ENCODE results near the gene ATP5F1A. TPM values are rescaled to one million over a fixed set of nuclear protein-coding genes. Genes with fewer than 3 reads are reported as not detected.
A peak's percentile ranks its signal among the peaks of the same experiment; 100 is the strongest.
"Not testable (repeated sequence)": the region's sequence is repeated elsewhere in the genome, so short reads cannot be mapped to it uniquely, and the experiment has no call there.

ATP5F1A gene
- 1,743 TPM for total RNA-seq
- long read RNA-seq, full-length matches to known transcripts, result 3,325 of 3,459 reads
- long read RNA-seq, partial matches to known transcripts, result 99 of 3,459 reads
- long read RNA-seq, other reads (novel, unspliced or antisense), result 35 of 3,459 reads

DNA sequence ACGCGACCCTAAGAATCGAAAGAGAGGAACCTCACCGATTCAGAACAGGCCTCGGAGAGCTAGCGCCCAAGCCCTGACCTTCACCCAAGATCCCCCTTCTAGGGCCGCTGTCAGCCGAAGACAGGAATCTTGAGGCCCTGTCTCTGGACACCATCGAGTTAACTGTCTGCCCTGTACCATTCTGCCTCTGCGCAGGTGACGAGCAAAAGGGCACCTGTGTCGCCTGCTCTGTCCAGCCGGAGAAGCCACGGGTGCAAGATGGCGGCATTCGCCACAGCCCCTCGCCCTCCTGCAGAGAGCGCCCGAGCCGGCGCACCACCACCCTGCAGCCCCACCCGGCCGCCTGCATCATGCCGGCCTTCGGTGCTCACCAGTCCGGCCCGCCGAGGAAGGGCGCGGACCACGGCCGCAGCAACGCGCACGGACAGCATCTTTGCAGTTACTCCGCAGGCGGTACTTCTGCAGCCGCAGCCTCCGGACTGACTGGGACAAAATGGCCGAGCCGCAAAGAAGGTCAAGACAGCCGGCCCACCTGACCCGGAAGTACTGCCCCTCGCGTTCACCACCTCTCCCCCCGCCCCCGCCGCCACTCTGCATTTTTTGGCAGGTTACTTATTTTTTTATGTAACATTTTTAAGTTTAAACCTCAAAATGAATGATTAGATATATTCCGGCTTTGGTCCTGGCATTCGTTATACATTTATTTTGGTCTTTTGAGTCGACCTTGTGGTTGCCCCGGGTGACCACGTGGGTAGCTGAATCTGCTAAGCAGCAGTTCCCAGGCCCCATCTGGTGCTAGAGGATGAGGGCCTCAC is at the start of gene ATP5F1A:
TSS of gene ATP5F1A (minus strand) at position 496 of the 815 bp plus-strand sequence. CDS start at position 431, 65 bp downstream.
- intact Hi-C loops (cut with micrococcal nuclease), result no loop called here
- peaks cover 29% of the 10 kb centered on the region for H3K36me3 ChIP-seq
- H3K9me3 ChIP-seq (replicated peaks), result no peaks in the 10 kb centered on the region
- peaks cover 60% of the 10 kb centered on the region for H3K4me1 ChIP-seq
- TF ChIP-seq, protein P1, sequence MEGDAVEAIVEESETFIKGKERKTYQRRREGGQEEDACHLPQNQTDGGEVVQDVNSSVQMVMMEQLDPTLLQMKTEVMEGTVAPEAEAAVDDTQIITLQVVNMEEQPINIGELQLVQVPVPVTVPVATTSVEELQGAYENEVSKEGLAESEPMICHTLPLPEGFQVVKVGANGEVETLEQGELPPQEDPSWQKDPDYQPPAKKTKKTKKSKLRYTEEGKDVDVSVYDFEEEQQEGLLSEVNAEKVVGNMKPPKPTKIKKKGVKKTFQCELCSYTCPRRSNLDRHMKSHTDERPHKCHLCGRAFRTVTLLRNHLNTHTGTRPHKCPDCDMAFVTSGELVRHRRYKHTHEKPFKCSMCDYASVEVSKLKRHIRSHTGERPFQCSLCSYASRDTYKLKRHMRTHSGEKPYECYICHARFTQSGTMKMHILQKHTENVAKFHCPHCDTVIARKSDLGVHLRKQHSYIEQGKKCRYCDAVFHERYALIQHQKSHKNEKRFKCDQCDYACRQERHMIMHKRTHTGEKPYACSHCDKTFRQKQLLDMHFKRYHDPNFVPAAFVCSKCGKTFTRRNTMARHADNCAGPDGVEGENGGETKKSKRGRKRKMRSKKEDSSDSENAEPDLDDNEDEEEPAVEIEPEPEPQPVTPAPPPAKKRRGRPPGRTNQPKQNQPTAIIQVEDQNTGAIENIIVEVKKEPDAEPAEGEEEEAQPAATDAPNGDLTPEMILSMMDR (IDR thresholded peaks at IDR 0.05; ENCODE audit: borderline replicate concordance), result no peak
- H3K27ac ChIP-seq (replicated peaks), result peak within 1 kb of the TSS; percentile 99
- H3K27me3 ChIP-seq (ENCODE audit: low read depth), result no peaks in the 10 kb centered on the region
- peak; percentile 86 for DNase-seq
- H3K4me3 ChIP-seq, result peak within 1 kb of the TSS; percentile 97

DNA sequence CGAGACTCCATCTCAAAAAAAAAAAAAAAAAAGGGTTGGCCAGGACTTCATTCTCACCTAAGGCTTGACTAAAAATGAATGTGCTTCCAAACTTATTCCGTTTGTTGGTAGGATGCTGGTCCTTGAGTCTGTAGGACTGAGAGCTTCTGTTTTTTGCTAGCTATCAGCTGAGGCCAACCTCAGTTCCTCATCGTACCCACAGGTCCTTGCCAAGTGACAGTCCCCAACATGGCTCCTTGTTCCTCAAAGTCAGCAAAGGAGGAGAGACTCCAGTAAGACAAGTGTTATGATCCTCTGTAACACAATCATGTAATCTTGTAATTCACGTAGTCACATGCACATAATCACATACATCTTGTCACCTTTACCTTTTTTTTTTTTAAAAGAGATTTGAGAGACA is 43.1 kb upstream of the ATP5F1A start:
- intact Hi-C loops (cut with micrococcal nuclease), result no loop called here
- H3K27me3 ChIP-seq (ENCODE audit: low read depth), result no peaks in the 10 kb centered on the region
- H3K4me1 ChIP-seq, result no peaks in the 10 kb centered on the region
- H3K27ac ChIP-seq (replicated peaks), result no peak overlapping the region
- DNase-seq, result no peak
- no peaks in the 10 kb centered on the region for H3K9me3 ChIP-seq (replicated peaks)
- H3K4me3 ChIP-seq, result no peak overlapping the region
- no peaks in the 10 kb centered on the region for H3K36me3 ChIP-seq
- TF ChIP-seq, protein P1 (IDR thresholded peaks at IDR 0.05; ENCODE audit: borderline replicate concordance), result no peak

DNA sequence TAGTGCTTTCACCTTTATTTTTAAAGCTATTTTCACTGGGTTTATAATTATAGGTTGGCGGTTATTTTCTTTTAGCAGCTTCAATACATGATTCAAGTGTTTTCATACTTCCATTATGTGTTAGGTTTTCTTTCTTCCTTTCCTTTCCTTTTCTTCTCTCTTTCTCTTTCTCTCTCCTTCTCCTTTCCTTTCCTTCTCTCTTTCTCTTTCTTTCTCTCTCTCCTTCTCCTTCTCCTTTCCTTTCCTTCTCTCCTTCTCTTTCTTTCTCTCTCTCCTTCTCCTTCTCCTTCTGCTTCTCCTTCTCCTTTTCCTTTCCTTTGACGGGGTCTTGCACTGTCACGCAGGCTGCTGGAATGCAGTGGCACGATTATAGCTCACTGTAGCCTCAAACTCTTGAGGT is 42.1 kb upstream of the ATP5F1A start:
- Histone ChIP-seq H3K27ac (replicated peaks) (no peak overlapping the region), H3K4me1 (peaks cover 3% of the 10 kb centered on the region), H3K36me3 (no peaks in the 10 kb centered on the region), H3K4me3 (no peak overlapping the region), H3K27me3 (ENCODE audit: low read depth) (no peaks in the 10 kb centered on the region), H3K9me3 (replicated peaks) (no peaks in the 10 kb centered on the region)
- TF ChIP-seq, protein P1 (IDR thresholded peaks at IDR 0.05; ENCODE audit: borderline replicate concordance), result no peak
- no peak for DNase-seq
- intact Hi-C loops (cut with micrococcal nuclease), result no loop called here

DNA sequence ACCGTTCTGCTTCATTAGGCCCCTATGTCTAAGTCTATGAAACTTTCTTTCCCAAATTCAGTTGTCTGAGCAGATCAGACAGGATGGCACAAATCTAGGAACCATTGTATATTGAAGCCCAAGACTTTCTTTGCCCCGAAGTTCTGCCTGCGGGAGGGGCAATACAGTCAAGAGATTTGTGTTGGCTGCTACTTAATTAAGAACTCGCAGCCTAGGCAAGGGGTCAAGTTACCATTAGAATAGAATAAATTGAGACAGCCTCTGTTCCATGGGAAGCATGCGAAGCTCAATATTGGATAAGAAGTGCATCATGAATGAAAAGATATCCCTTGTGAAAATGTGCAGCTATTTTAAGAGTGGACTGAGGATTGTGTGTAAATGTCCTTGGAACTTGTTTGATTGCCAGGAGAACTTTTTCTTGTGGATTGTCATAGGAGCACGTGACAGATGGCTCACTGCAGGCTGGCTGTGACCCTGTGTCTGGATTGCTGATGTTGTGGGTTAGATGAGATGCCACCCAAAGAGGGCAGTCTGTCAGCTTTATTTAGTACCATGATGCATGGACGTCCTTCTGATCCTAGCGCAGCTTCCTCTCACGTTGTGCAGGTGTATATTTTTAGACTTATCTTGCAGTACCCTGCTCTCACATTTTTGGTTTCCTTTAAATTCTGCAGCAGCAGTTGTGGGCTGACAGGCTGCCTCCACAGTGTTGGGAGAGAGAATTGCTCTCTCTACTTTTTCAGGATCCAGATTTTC is 37.0 kb upstream of the ATP5F1A start:
- H3K4me1 ChIP-seq, result peaks cover 8% of the 10 kb centered on the region
- no peak overlapping the region for H3K4me3 ChIP-seq
- DNase-seq, result no peak
- TF ChIP-seq, protein P1 (IDR thresholded peaks at IDR 0.05; ENCODE audit: borderline replicate concordance), result no peak
- H3K27ac ChIP-seq (replicated peaks), result peak overlapping the region; percentile 56
- no peaks in the 10 kb centered on the region for H3K36me3 ChIP-seq
- H3K9me3 ChIP-seq (replicated peaks), result no peaks in the 10 kb centered on the region
- H3K27me3 ChIP-seq (ENCODE audit: low read depth), result no peaks in the 10 kb centered on the region
- intact Hi-C loops (cut with micrococcal nuclease), result no loop called here

DNA sequence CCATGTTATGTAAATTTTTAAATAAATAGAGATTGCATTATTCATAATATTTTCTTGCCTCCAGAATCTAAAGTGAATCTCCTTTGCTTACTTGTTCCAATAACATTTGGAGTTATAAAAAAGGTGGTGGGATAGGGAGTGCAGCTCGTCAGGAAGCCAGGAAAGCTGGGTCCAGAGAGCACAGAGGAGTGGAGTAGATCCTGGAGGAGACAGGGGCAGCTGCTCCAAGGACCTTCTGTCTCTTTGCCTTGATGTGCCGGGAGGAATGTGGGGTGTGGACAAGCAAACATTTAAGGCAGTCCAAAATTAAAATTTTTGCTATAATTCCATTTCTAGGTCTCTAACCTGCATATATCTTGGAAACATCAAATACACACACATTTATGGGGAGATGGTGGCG is 35.4 kb upstream of the ATP5F1A start:
- peaks cover 14% of the 10 kb centered on the region for H3K36me3 ChIP-seq
- DNase-seq, result no peak
- H3K4me3 ChIP-seq, result no peak overlapping the region
- no peaks in the 10 kb centered on the region for H3K9me3 ChIP-seq (replicated peaks)
- no peaks in the 10 kb centered on the region for H3K27me3 ChIP-seq (ENCODE audit: low read depth)
- no peak overlapping the region for H3K27ac ChIP-seq (replicated peaks)
- intact Hi-C loops (cut with micrococcal nuclease), result no loop called here
- TF ChIP-seq, protein P1 (IDR thresholded peaks at IDR 0.05; ENCODE audit: borderline replicate concordance), result no peak
- H3K4me1 ChIP-seq, result peaks cover 8% of the 10 kb centered on the region

DNA sequence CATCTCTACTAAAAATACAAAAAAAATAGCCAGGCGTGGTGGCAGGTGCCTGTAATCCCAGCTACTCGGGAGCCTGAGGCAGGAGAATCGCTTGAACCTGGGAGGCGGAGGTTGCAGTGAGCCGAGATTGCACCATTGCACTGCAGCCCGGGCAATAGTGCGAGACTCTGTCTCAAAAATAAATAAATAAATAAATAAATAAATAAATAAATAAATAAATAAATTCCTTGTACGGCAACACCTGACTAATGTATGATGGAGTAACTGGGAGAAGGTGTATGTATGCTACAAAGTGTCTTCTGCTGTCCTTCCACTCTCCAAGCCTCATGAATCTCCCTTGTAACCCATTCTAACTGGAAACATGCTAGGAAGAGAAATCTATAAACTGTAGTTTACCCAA is 32.5 kb upstream of the ATP5F1A start:
- H3K27ac ChIP-seq (replicated peaks); DNase-seq; H3K4me1 ChIP-seq; intact Hi-C loops (cut with micrococcal nuclease); H3K4me3 ChIP-seq; H3K9me3 ChIP-seq (replicated peaks); H3K27me3 ChIP-seq (ENCODE audit: low read depth): not testable (repeated sequence)
- H3K36me3 ChIP-seq, result peaks cover 37% of the 10 kb centered on the region
